HG03139 (cell line): ENCODE measurements around the gene PPP1R13B.
"Not testable (repeated sequence)": the region's sequence is repeated elsewhere in the genome, so short reads cannot be mapped to it uniquely, and the experiment has no call there.

Experiments
- ATAC-seq: cut with Tn5 transposase; IDR thresholded peaks from one replicate; pipeline ENCODE4 v1.9.1; 2021; ENCODE audit not compliant: unreplicated experiment

Gene PPP1R13B

GRCh38 chr14:103801459-103801858 lies 45.9 kb downstream of the PPP1R13B start:
- no peak for ATAC-seq

GRCh38 chr14:103793192-103793591 lies 54.2 kb downstream of the PPP1R13B start:
- not testable (repeated sequence) for ATAC-seq

- no peak for ATAC-seq
These were observed 59.3 kb downstream of the PPP1R13B start for GRCh38 chr14:103788086-103788485.

GRCh38 chr14:103782376-103782775 lies 65.0 kb downstream of the PPP1R13B start:
- ATAC-seq: no peak

GRCh38 chr14:103776319-103776718 lies 71.1 kb downstream of the PPP1R13B start:
- ATAC-seq: not testable (repeated sequence)

- ATAC-seq: no peak
These were observed 71.9 kb downstream of the PPP1R13B start for GRCh38 chr14:103775506-103775905.

- ATAC-seq: no peak
These were observed 73.9 kb downstream of the PPP1R13B start for GRCh38 chr14:103773521-103773920.

GRCh38 chr14:103772078-103772712 lies 75.2 kb downstream of the PPP1R13B start:
- ATAC-seq: no peak

- no peak for ATAC-seq
These were observed 76.5 kb downstream of the PPP1R13B start for GRCh38 chr14:103770902-103771301.

GRCh38 chr14:103770500-103770899 lies 76.9 kb downstream of the PPP1R13B start:
- no peak for ATAC-seq

GRCh38 chr14:103767336-103767894 lies 80.0 kb downstream of the PPP1R13B start:
- no peak for ATAC-seq

GRCh38 chr14:103765526-103765925 lies 81.8 kb downstream of the PPP1R13B start:
- no peak for ATAC-seq

GRCh38 chr14:103763730-103764488 lies 83.5 kb downstream of the PPP1R13B start:
- ATAC-seq: no peak

- ATAC-seq: no peak
These were observed 84.8 kb downstream of the PPP1R13B start for GRCh38 chr14:103762541-103762940.

GRCh38 chr14:103762036-103762435 lies 85.3 kb downstream of the PPP1R13B start:
- no peak for ATAC-seq

- ATAC-seq: no peak
These were observed 89.2 kb downstream of the PPP1R13B start for GRCh38 chr14:103758059-103758776.

GRCh38 chr14:103755060-103755459 lies 92.3 kb downstream of the PPP1R13B start:
- no peak for ATAC-seq

- ATAC-seq: no peak
These were observed 93.6 kb downstream of the PPP1R13B start for GRCh38 chr14:103753774-103754173.

GRCh38 chr14:103749860-103750259 lies 97.5 kb downstream of the PPP1R13B start:
- no peak for ATAC-seq

GRCh38 chr14:103749452-103749851 lies 97.9 kb downstream of the PPP1R13B start:
- no peak for ATAC-seq

GRCh38 chr14:103748534-103748857 lies 98.9 kb downstream of the PPP1R13B start:
- ATAC-seq: no peak

GRCh38 chr14:103746701-103747100 lies 100.7 kb downstream of the PPP1R13B start:
- no peak for ATAC-seq
